22Rv1 (cell line): ENCODE data around the gene C2CD3.

Experiments used
- CTCF ChIP-seq: fragments of 450-650 bp; IDR thresholded peaks from 2 replicates; pipeline ENCODE4 v1.5.1; 2017; ENCODE audit warnings: mild to moderate bottlenecking
- ZFX ChIP-seq: fragments of 450-650 bp; IDR thresholded peaks from 2 replicates; pipeline ENCODE4 v1.6.1; 2017; ENCODE audit warnings: antibody characterized with exemption, borderline replicate concordance

- TF ChIP-seq CTCF (no peak), ZFX (no peak)
These were observed 37.7 kb upstream of the C2CD3 start for GRCh38 chr11:74208507-74208906.
